Adrenal gland (tissue), 12 donors: ENCODE data around the gene KYNU. TPM values are rescaled to one million over a fixed set of nuclear protein-coding genes. Genes with fewer than 3 reads are reported as not detected.

Experiments
- DNase-seq, 7 donors: peaks; one replicate each; pipeline ENCODE4 v3.0.0-alpha.2; 2019 to 2020
- H3K27ac ChIP-seq, 5 donors: fragments of 200-600 bp; sonication (generic) in 4 of 5; 1 replicate in 3 of 5; 2 replicates in 2 of 5; pipeline versions ENCODE4 v1.5.1 to v1.8.0; 2016 to 2020; ENCODE audit warnings: mild to moderate bottlenecking in 1 of 5
- H3K27me3 ChIP-seq: fragments of 200-600 bp; 2 replicates; pipeline ENCODE4 v1.8.0; 2021
- H3K36me3 ChIP-seq, 2 donors: fragments of 200-600 bp; replicated peaks in 1 of 2; 1 replicate in 1 of 2; 2 replicates in 1 of 2; pipeline versions ENCODE4 v1.5.1 to v1.8.0; 2018 to 2022
- H3K4me1 ChIP-seq, 2 donors: fragments of 200-600 bp; replicated peaks in 1 of 2; 1 replicate in 1 of 2; 2 replicates in 1 of 2; pipeline versions ENCODE4 v1.5.1 to v1.8.0; 2018 to 2021
- H3K4me3 ChIP-seq, 4 donors: fragments of 200-600 bp; sonication (generic) in 3 of 4; one replicate each; pipeline ENCODE4 v1.5.1; 2016 to 2018
- H3K9me3 ChIP-seq, 3 donors: fragments of 200-600 bp; sonication (generic) in 1 of 3; replicated peaks in 1 of 3; 1 replicate in 2 of 3; 2 replicates in 1 of 3; pipeline versions ENCODE4 v1.5.1 to v1.8.0; 2016 to 2021
- CTCF ChIP-seq, 6 experiments: fragments of 450-650 bp in 4 of 6; fragments of 200-600 bp in 2 of 6; sonication (generic) in 1 of 6; IDR thresholded peaks; 1 replicate in 5 of 6; 2 replicates in 1 of 6; pipeline versions ENCODE4 v1.5.1 to v1.8.0; 2016 to 2021; ENCODE audit warnings: antibody characterized with exemption in 6 of 6, mild to moderate bottlenecking in 2 of 6, moderate library complexity in 1 of 6
- POLR2A ChIP-seq, 2 donors: fragments of 450-650 bp; IDR thresholded peaks; one replicate each; pipeline ENCODE4 v1.6.1; 2017; ENCODE audit warnings: antibody characterized with exemption in 2 of 2, mild to moderate bottlenecking in 2 of 2, moderate library complexity in 1 of 2
- WGBS, 4 donors: extraction: QIAGEN DNeasy Blood & Tissue Kit in 2 of 4; methylation state at CpG; one replicate each; pipeline versions ENCODE4 v1.1.5 to v1.1.7; 2013 to 2017; 5-methylcytosine and 5-hydroxymethylcytosine counted together
- intact Hi-C, 2 donors: fragments of 100-400 bp; cut with DNase I; formaldehyde crosslinking; loops; one replicate each; pipeline versions ENCODE4 v1.14.1 to v1.15.0; 2022 to 2023
- polyA plus RNA-seq, 3 donors: library from polyadenylated mRNA; stranded (reverse); fragments of 200-250 nt in 2 of 3; fragments of 350-450 nt in 1 of 3; fragmentation: Illumina TruSeq in 1 of 3; extraction: RNeasy Lipid Tissue Mini Kit (QIAGEN cat#74804) in 1 of 3; gene quantifications; one replicate each; pipeline ENCODE4 v1.2.3, GENCODE V29; 2013 to 2014
- total RNA-seq, 9 donors: library from RNA; depleted of rRNA in 4 of 9; stranded (reverse); fragments of >200 nt in 4 of 9; fragments of 120-200 nt in 1 of 9; fragmentation: NEBNext Ultra II Directional in 1 of 9; extraction: Animal tissue kit (Norgen Biotek cat#: 25700) in 1 of 9; gene quantifications; one replicate each; pipeline versions ENCODE4 v1.1.0 to v1.2.4, GENCODE V29; 2013 to 2023
- donor health status: healthy with polysubstance abuse.
- donor health status: Bipolar disorder and iron deficiency.
- donor health status: DM: yes; HTN: yes; CAD: no.
- donor health status: DM: no; HTN: no; CAD: no.
- donor health status: DM: no; HTN: no; CAD: no.
- donor health status: DM: yes; HTN: yes; CAD: no.

Gene KYNU
- total and polyA plus RNA-seq, 12 donors: 1.9 to 30.2 (median 9.2) TPM

- Histone ChIP-seq H3K36me3 (no peaks in the 10 kb centered on the region), H3K4me3 (no peak overlapping the region), H3K27ac (no peak overlapping the region), H3K9me3 (no peaks in the 10 kb centered on the region), H3K4me1 (no peaks in the 10 kb centered on the region), H3K27me3 (no peaks in the 10 kb centered on the region)
- TF ChIP-seq CTCF (IDR thresholded peaks at IDR 0.05): no peak
- no peak for TF ChIP-seq POLR2A (IDR thresholded peaks at IDR 0.05)
- 87 to 92% (median 89%) methylated on average over 4 of the region's 4 CpGs for WGBS, 4 donors
- intact Hi-C loops: loop anchor here in 1 of 2 donors (10.0 kb wide), 1 partner anchor 88 kb away; no protein-coding TSS in a partner anchor
- DNase-seq: no peak
Observed at GRCh38 chr2:142973160-142973821, 95.8 kb downstream of the KYNU start.

GRCh38 chr2:142973822-142974207, 96.4 kb downstream of the KYNU start:
- Histone ChIP-seq H3K27ac (no peak overlapping the region), H3K9me3 (no peaks in the 10 kb centered on the region), H3K4me3 (no peak overlapping the region), H3K36me3 (no peaks in the 10 kb centered on the region), H3K4me1 (no peaks in the 10 kb centered on the region), H3K27me3 (no peaks in the 10 kb centered on the region)
- intact Hi-C loops: loop anchor here in 1 of 2 donors (10.0 kb wide), 1 partner anchor 89 kb away; no protein-coding TSS in a partner anchor
- TF ChIP-seq POLR2A (IDR thresholded peaks at IDR 0.05) (no peak), CTCF (IDR thresholded peaks at IDR 0.05) (no peak)
- WGBS, 4 donors: 46 to 53% (median 48%) methylated on average over 4 of the region's 4 CpGs
- DNase-seq: no peak

- no peak for DNase-seq
- no peak overlapping the region for H3K27ac ChIP-seq
- 68 to 79% (median 74%) methylated on average over 3 of the region's 3 CpGs for WGBS, 4 donors
- H3K4me1 ChIP-seq: no peaks in the 10 kb centered on the region
- intact Hi-C loops: loop anchor here in 1 of 2 donors (10.0 kb wide), 1 partner anchor 90 kb away; no protein-coding TSS in a partner anchor
- no peak for TF ChIP-seq CTCF (IDR thresholded peaks at IDR 0.05)
- TF ChIP-seq POLR2A (IDR thresholded peaks at IDR 0.05): no peak
- H3K4me3 ChIP-seq: no peak overlapping the region
- H3K9me3 ChIP-seq: no peaks in the 10 kb centered on the region
- H3K27me3 ChIP-seq: no peaks in the 10 kb centered on the region
- no peaks in the 10 kb centered on the region for H3K36me3 ChIP-seq
Observed at GRCh38 chr2:142974288-142975024, 97.0 kb downstream of the KYNU start.

- no peak overlapping the region for H3K27ac ChIP-seq
- H3K9me3 ChIP-seq: no peaks in the 10 kb centered on the region
- intact Hi-C loops: loop anchor here in 1 of 2 donors (10.0 kb wide), 1 partner anchor 90 kb away; no protein-coding TSS in a partner anchor
- TF ChIP-seq POLR2A (IDR thresholded peaks at IDR 0.05) (no peak), CTCF (IDR thresholded peaks at IDR 0.05) (no peak)
- H3K27me3 ChIP-seq: no peaks in the 10 kb centered on the region
- 78 to 100% (median 84%) methylated on average over 1 of the region's 1 CpG for WGBS, 4 donors
- no peak overlapping the region for H3K4me3 ChIP-seq
- no peak for DNase-seq
- no peaks in the 10 kb centered on the region for H3K4me1 ChIP-seq
- H3K36me3 ChIP-seq: no peaks in the 10 kb centered on the region
Observed at GRCh38 chr2:142975239-142975638, 97.8 kb downstream of the KYNU start.
